Heart right ventricle (tissue), 16 donors: ENCODE data around the gene SLC49A3. TPM values are rescaled to one million over a fixed set of nuclear protein-coding genes. Genes with fewer than 3 reads are reported as not detected.
A peak's percentile ranks its signal among the peaks of the same experiment; 100 is the strongest.

Experiments
- ATAC-seq, 8 donors: fragments of 200-7000 bp; cut with Tn5 transposase; one replicate each; pipeline ENCODE4 v1.9.1; 2020; ENCODE audit warnings: mild to moderate bottlenecking in 8 of 8, moderate library complexity in 8 of 8, moderate number of reproducible peaks in 1 of 8
- DNase-seq, 2 donors: peaks; one replicate each; pipeline ENCODE4 v3.0.0-alpha.2; 2020
- H3K27ac ChIP-seq, 10 donors: fragments of 200-600 bp; sonication (generic) in 2 of 10; one replicate each; pipeline versions ENCODE4 v1.5.0 to v1.8.0; 2020 to 2022; ENCODE audit warnings: mild to moderate bottlenecking in 3 of 10
- H3K27me3 ChIP-seq, 7 donors: fragments of 200-600 bp; one replicate each; pipeline ENCODE4 v1.8.0; 2021 to 2022; ENCODE audit warnings: mild to moderate bottlenecking in 2 of 7
- H3K36me3 ChIP-seq, 9 donors: fragments of 200-600 bp; sonication (generic) in 1 of 9; one replicate each; pipeline versions ENCODE4 v1.5.0 to v1.8.0; 2020 to 2022; ENCODE audit warnings: mild to moderate bottlenecking in 2 of 9
- H3K4me1 ChIP-seq, 9 donors: fragments of 200-600 bp; sonication (generic) in 1 of 9; one replicate each; pipeline versions ENCODE4 v1.5.0 to v1.8.0; 2020 to 2022; ENCODE audit warnings: mild to moderate bottlenecking in 4 of 9
- H3K4me3 ChIP-seq, 10 donors: fragments of 200-600 bp; sonication (generic) in 2 of 10; one replicate each; pipeline versions ENCODE4 v1.5.0 to v1.8.0; 2020 to 2022; ENCODE audit warnings: mild to moderate bottlenecking in 7 of 10, moderate library complexity in 2 of 10
- H3K9me3 ChIP-seq, 11 donors: fragments of 200-600 bp in 10 of 11; sonication (generic) in 2 of 11; one replicate each; pipeline versions ENCODE4 v1.5.0 to v1.8.0; 2013 to 2022; ENCODE audit warnings: mild to moderate bottlenecking in 2 of 11, control low read depth in 1 of 11, moderate library complexity in 1 of 11
- WGBS, 2 donors: extraction: QIAGEN DNeasy Blood & Tissue Kit; methylation state at CpG; one replicate each; pipeline ENCODE4 v1.1.7; 2013; ENCODE audit warnings: inconsistent platforms in 1 of 2; 5-methylcytosine and 5-hydroxymethylcytosine counted together
- intact Hi-C, 10 donors: fragments of 100-400 bp; cut with DNase I; formaldehyde crosslinking; loops; one replicate each; pipeline versions ENCODE4 v1.11.1 to v1.14.2; 2022
- polyA plus RNA-seq, 2 donors: library from polyadenylated mRNA; stranded (reverse); fragments of 200-250 nt; gene quantifications; one replicate each; pipeline ENCODE4 v1.2.3, GENCODE V29; 2013
- total RNA-seq, 10 donors: library from RNA; stranded (reverse); fragmentation: NEBNext Ultra II Directional in 3 of 10; extraction: Animal tissue kit (Norgen Biotek cat#: 25700) in 3 of 10; gene quantifications; one replicate each; pipeline versions ENCODE4 v1.2.1 to v1.2.4, GENCODE V29; 2021 to 2023
- TF ChIP-seq, protein P1 (sequence below), 9 donors: fragments of 200-600 bp; sonication (generic) in 2 of 9; IDR thresholded peaks; one replicate each; pipeline versions ENCODE4 v1.5.0 to v1.8.0; 2021 to 2022; ENCODE audit warnings: antibody characterized with exemption in 9 of 9, mild to moderate bottlenecking in 5 of 9, moderate library complexity in 1 of 9
- donor health status: Arrhythmogenic right ventricular cardiomyopathy.
- donor health status: ischemic (EF 13 %, LVEDD 7.1; RV severe dilation, severe dysfunction).
- donor health status: healthy with polysubstance abuse.
- donor health status: DM: no; HTN: yes; CAD: no.
- donor health status: DM: no; HTN: no; CAD: no.
- donor health status: ischemic (EF 25% LVEDD 6.9; RV normal size, moderate dysfunction).
- donor health status: ischemic (EF 25% LVEDD 5.7; RV mildly dilated, moderate dysfunction).
- donor health status: healthy.
- donor health status: DM: yes; HTN: yes; CAD: no.
- donor health status: Ischemic cardiomyopathy.
- donor health status: ischemic (EF 35%, LVEDD 5.7; RV mildly dilated, moderate dysfunction).
- donor health status: nonischemic (EF 11% LVEDD 7.7; RV severe dilation, severe dysfunction).
- donor health status: DM: yes; HTN: yes; CAD: no.
- donor health status: PGD.
- donor health status: ischemic (EF 29% LVEDD 5.4; RV normal size, mild dysfunction).
- donor health status: nonischemic (EF 23%, LVEDD 6.1; RV moderate dilation, normal function).

The SLC49A3 gene
- total and polyA plus RNA-seq, 12 donors = 8.8 to 28.5 (median 12.3) TPM

DNA sequence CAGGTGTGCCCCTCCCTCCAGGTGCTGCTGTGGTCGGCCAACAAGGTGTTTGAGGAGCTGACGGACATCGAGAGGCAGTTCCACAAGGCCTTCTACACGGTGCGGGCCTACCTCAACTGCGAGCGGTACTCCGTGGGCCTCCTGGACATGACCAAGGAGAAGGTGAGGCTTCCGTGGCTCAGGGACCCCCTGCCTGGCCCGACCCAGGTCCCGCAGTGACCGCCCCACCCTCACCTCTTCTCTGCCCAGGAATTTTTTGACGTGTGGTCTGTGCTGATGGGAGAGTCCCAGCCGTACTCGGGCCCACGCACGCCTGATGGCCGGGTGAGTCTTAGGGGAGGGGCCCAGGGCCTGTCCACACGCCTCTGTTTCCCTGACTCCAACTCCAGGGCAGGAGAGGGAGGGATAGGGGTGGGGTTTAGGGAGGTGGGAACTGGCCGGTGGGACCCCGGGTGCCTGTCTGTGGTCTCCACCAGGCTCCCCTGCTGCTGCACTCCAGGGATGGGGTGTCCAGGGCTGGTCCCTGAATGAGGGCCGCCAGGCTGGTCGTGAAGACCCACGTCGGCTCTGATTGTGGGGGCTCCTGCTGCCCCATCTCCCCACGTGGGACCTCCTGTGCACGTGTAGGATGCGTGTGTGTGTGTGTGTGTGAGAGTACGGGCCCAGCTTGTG is 35.0 kb downstream of the SLC49A3 start:
- Histone ChIP-seq H3K36me3 (no peaks in the 10 kb centered on the region), H3K4me3 (no peak overlapping the region), H3K27ac (no peak overlapping the region), H3K9me3 (no peaks in the 10 kb centered on the region), H3K27me3 (peaks cover 5 to 61% (median 28%) of the 10 kb centered on the region in 7 donors), H3K4me1 (no peaks in the 10 kb centered on the region)
- 87 to 88% methylated on average over 29 of the region's 29 CpGs for WGBS, 2 donors
- no peak for ATAC-seq
- no peak for DNase-seq
- intact Hi-C loops = no loop called here
- TF ChIP-seq, protein P1, sequence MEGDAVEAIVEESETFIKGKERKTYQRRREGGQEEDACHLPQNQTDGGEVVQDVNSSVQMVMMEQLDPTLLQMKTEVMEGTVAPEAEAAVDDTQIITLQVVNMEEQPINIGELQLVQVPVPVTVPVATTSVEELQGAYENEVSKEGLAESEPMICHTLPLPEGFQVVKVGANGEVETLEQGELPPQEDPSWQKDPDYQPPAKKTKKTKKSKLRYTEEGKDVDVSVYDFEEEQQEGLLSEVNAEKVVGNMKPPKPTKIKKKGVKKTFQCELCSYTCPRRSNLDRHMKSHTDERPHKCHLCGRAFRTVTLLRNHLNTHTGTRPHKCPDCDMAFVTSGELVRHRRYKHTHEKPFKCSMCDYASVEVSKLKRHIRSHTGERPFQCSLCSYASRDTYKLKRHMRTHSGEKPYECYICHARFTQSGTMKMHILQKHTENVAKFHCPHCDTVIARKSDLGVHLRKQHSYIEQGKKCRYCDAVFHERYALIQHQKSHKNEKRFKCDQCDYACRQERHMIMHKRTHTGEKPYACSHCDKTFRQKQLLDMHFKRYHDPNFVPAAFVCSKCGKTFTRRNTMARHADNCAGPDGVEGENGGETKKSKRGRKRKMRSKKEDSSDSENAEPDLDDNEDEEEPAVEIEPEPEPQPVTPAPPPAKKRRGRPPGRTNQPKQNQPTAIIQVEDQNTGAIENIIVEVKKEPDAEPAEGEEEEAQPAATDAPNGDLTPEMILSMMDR (IDR thresholded peaks at IDR 0.05) = no peak

DNA sequence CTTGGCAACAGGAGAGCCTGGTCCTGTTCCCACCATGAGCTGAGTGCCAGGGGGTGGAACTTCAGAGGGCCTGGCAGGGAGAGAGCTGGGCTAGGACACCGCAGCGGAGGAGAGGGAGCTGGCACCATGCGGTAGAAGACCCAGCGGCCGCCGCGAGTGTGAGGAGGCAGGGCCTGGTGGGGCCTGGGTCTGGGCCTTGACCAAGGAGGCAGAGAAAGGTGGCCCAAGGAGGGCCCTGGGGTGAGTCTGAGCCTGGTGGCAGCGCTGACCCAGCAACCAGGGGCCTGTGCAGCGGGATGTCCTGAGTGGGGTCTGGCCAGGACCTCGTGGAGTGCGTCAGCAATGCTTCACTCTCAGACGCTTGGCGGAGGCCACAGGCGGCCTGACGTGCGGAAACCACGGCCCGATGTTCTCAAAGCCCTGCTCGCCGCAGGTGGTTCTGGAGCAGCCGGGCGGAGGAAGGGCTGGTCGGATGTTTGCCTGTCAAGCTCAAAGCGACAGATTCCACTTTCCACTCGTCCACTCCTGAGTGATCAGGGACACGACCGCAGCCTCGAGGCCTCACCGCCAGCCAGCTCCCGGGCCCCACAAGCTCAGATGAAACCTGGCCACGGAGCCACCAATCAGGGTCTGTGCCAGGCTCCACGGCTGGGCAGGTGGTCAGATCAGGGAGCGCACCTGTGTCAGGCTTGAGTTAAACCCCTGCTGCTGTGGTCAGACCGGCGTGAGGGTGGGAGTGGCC is 35.7 kb downstream of the SLC49A3 start:
- DNase-seq (no peak), ATAC-seq (peak in 1 of 8 donors; percentile 13)
- Histone ChIP-seq H3K27ac (no peak overlapping the region), H3K27me3 (peaks cover 5 to 68% (median 35%) of the 10 kb centered on the region in 7 donors), H3K9me3 (no peaks in the 10 kb centered on the region), H3K4me3 (no peak overlapping the region), H3K36me3 (no peaks in the 10 kb centered on the region), H3K4me1 (no peaks in the 10 kb centered on the region)
- intact Hi-C loops = no loop called here
- WGBS, 2 donors = 87 to 91% methylated on average over 35 of the region's 35 CpGs
- TF ChIP-seq, protein P1 (IDR thresholded peaks at IDR 0.05) = no peak

DNA sequence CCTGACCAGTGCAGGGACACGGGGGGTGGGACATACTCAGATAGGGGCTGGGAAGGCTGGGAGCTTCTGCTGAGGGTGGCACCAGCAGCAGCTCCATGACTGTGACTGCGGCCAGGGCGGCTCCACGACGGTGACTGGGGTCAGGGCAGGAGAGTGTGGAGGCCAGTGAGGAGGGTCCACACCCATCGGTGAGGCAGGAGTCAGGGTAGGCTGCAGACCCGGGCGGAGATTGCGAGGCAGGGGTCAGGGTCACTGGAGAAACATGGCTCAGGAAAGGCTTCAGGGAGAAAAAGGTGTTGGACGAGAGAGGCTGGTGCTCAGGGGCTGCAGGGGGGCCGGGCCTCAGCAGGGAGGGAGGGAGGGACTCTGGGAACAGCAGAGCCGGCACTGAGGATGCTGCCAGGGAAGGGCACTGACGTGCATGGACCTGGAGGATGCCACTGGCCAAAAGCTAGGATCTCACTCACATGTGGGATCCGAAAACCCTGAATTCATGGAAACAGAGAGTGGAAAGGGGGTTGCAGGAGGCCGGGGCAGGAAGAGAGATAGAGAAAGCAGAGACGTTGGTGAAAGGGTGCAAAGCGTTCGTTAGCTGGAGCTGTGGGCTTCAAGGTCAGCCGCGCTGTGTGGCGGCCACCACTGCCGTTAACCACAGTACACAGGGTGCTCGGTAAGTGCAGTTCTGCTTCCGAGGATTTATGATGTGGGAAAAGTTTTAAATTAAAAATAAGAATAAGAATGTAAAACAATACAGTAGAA is 36.9 kb downstream of the SLC49A3 start:
- intact Hi-C loops = no loop called here
- WGBS, 2 donors = 66 to 69% methylated on average over 24 of the region's 24 CpGs
- Histone ChIP-seq H3K27me3 (peaks cover 5 to 79% (median 47%) of the 10 kb centered on the region in 7 donors), H3K9me3 (no peaks in the 10 kb centered on the region), H3K27ac (no peak overlapping the region), H3K4me3 (no peak overlapping the region), H3K36me3 (no peaks in the 10 kb centered on the region), H3K4me1 (no peaks in the 10 kb centered on the region)
- no peak for DNase-seq
- ATAC-seq = no peak
- TF ChIP-seq, protein P1 (IDR thresholded peaks at IDR 0.05) = no peak
